GM10847 (cell line): ENCODE measurements around the gene ERBB2.
A peak's percentile ranks its signal among the peaks of the same experiment; 100 is the strongest.

ENCODE experiments used
- POLR2A ChIP-seq: IDR thresholded peaks from 2 replicates; pipeline ENCODE4 v1.6.1; 2011; ENCODE audit not compliant: insufficient read length; ENCODE audit errors: extremely low read depth

Gene ERBB2

DNA sequence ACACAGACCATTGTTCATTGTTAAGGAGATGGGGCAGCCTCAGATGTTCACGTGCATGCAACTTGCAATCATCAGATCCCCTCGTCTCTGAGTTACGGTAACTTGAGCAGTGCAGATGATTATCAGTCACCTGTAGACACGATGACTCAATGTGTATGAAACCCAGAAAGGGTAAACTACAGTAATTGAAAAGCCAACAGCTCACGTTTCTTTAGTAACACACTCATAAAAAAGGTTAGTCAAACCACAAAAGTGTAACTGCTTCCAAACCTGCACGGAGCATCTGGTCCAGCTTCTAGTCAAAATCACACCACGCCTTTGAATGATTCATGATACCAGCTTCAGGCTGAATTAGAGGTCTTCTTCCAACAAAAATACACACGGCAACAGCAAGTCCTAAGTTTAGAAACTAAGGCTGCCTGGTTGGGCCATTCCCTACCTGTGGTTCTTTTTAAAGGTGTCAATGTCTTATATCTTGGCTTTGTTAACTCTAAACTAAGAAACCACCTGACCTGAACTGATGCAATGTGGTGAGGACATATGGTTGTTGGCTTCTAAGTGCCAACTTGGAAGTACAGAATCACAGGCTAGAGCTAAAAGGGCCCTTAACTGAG is 70.2 kb downstream of the ERBB2 start:
- no peak for TF ChIP-seq POLR2A

DNA sequence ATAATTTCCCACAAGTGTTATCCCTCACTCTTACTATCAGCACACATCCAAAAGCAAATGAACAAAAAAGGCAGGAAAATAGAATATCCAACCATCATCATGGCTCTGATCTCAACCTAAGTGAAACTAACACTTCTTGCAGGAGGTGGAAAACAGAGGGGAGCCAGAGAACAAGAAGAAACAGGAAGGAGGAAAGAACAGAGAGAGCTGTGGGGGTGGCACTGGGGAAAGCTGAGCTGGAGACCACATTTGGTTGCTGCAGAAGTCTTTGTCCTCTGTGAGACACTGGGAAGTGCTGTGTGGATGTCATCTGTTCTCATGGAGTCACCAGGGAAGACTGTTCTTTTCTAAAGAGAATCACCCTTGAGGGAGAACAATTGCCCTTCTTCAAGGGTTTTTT is 72.6 kb downstream of the ERBB2 start:
- TF ChIP-seq POLR2A = no peak

DNA sequence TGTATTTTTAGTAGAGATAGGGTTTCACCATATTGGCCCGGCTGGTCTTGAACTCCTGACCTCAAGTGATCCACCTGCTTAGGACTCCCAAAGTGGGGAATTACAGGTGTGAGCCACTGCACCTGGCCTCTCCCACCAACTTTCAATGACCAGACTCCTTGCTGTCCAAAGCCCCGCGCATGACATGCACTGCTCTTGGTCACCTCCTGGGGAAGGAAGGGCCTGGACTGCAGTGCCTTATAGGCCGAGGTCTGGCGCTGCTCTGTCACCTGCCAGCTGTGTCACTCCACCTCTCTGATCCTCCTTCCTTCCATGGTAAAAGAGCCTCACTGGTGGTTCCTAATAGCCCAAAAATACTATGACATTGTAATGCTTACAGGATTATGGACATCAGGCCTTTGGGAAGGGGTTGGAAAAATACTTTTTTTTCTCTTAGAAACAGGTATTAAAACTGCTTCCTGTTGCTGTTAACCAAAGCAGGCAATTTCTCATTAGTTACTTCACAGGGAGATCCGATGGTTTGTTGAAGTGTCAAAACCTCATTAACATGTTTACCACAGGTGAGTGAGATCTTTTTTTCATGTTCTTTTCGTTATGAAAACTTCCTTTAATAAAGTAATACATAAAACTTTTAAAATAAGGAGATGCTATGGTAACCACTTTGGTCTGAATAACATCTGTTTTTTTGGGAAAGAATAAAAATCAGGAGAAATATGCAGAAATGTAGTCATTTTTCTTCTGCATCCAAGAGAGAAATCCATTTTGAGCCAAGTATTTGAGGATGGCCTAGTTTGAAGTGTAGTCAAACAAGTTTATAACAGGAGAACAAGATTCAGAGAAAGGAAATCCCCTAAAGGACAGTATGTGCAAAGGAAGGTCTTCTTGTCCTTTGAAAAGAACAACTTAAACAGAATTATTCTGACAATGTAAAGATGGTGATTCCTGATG is 73.4 kb downstream of the ERBB2 start:
- TF ChIP-seq POLR2A = no peak

DNA sequence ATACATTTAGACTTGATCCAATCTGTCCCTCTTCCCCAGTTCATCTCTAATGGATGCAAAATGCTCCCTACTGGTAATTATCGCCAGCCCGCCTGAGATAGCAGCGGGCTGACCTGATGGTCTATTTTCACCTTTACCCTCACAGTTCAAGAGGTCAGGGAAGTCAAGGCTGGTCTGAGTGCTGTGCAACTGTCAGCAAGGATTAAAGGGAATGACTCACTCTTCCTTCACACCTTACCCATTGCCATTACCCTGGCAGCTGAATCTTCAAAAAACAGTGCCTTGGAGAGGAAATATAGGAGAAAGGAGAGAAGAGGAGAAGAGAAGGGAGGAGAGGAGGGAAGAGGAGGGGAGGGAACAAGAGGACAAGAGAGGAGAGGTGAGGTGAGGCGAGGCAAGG is 74.2 kb downstream of the ERBB2 start:
- TF ChIP-seq POLR2A = no peak

DNA sequence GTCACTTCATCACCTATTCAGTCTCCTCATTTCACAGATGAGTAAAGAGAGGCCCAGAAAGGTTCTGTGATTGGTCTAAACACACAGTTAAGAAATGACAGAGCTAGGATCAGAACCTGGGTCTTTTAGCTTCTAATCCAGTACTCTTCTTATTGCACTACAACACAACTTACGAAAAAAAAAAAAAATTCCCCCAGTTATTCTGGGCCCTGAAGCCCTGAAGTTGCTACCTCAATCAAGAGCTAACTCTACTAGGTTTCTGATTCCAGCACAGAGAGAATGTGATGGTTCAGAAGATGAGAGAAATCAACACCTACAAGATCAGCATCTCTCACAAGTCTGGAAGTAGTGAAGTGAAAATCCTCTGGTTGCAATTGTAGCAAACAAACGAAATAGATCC is 75.2 kb downstream of the ERBB2 start:
- no peak for TF ChIP-seq POLR2A

DNA sequence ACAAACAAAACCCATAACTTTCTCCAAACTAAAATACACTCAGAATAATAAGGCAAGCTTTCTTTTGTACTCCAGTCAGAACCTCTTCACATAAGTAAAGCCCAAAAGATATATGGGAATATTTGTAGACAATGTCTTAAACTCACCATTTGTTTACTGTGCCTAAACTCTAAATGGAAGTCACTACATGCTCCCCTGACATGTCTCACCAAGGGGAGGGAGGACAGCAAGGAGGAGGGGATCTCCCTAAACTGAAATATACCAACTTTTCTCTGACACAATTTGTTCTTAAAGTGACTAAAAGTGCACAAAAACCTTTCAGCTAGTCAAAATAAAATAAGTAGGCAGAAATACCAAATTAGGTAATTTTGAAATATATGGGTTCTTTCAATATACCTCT is 76.4 kb downstream of the ERBB2 start:
- TF ChIP-seq POLR2A = no peak

DNA sequence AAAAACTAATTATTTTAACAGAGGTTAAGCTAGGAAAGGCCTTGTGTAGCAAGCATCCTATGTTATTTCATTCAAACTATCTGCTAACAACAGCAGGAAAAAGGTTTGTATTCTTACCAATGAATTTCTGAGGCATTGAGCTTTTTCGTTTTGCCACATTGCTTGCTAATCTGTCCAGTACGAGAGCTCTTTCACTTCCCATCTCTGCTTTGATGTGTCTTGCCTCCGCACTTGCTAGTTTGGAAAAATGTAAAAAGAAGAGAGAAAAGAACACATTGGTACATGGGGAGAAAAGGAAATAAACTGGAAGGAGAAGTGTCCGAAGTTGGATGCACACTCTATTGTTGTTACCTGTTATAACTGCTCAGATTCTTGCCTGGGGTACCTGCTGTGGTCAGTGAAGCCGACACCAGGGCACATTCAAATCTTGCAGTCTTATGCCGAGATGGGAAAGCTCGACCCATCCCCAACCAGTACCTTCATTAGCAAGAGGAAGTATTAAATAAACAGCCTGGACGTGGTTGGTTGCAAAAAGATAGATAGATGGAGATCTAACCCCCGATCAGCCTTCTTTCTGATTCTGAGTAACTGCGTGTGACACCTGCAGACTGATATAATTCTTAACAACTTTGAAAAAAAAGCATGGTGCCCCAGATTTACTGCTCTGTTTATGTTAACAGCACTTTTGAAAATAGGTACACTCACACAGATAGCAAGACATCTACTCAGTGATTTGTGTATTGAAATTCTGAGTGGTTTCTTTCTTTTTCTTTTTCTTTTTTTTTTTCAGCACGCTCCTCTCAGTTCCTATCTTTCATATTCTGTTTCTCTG is 77.9 kb downstream of the ERBB2 start:
- peak; percentile 27 for TF ChIP-seq POLR2A
